Forelimb muscle (tissue), 1 donor: Measurements from ENCODE around the gene IL6R. TPM values are rescaled to one million over a fixed set of nuclear protein-coding genes. Genes with fewer than 3 reads are reported as not detected.
A peak's percentile ranks its signal among the peaks of the same experiment; 100 is the strongest.

Experiments
- DNase-seq: peaks from one replicate; pipeline ENCODE4 v3.0.0-alpha.2; 2013; ENCODE audit warnings: low read depth
- polyA plus RNA-seq: library from polyadenylated mRNA; unstranded; fragments of 120-200 nt; gene quantifications from one replicate; pipeline ENCODE4 v1.2.1, GENCODE V29; 2013; ENCODE audit not compliant: insufficient read length

Gene IL6R
- polyA plus RNA-seq, 1 donor = 7.1 TPM

GRCh38 chr1:154453161-154453560 lies 48.0 kb downstream of the IL6R start:
- DNase-seq = no peak

DNA sequence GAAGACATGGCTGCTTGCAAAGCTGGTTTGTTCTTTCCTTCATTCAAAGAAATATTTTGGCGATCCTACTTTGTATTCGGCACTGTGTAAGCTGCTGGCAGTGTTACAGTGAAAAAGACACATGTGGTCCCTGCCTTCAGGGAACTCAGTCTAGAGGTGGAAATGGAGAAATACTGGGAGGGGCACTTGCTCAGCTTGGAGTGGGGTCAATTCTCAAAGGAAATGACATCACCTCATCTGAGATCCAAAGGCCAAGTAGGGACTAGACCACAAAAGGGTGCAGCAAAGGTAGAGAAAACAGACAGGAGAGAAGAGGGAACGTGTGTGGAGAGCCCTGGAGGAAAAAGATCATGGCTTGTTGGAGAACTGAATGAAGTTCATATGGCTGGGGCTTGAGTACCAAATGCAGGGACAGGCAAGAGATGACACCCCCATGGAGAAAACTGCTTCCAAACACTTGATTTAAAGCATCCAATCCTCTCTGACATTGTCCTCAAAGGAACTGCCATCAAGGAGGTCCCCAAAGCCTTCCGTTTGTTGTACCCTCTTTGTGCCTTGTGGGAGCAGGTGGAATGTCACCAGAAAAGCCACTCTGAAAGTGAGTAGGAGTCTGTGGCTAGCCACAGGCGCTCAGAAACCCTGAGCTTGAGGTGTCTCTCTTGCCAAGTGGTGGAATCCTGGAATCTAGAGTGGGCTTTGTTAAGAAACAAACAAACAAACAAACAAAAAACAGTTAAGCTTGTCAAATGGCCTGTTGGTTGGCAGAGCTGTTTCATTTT lies 48.6 kb downstream of the IL6R start:
- peak; percentile 28 for DNase-seq

GRCh38 chr1:154454386-154455120 lies 49.4 kb downstream of the IL6R start:
- no peak for DNase-seq

DNA sequence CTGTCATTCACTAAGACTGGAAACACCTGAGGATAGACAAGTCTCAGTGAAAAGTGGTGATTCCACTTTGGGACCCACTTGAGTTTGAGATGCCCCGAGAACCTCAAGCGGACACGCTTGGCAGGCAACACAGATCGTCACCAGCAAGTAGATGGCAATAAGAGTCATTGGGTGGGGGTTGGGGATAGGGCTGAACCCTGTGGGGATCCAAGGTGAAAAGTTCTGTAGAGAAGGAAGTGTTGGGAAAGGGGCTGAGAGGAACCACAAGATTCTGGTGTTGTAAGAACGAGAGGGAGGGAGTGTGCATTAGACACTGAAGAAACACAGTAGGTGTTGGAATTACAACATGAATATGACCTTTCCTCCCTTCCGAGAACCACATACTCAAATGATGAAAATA lies 51.5 kb downstream of the IL6R start:
- DNase-seq = no peak

DNA sequence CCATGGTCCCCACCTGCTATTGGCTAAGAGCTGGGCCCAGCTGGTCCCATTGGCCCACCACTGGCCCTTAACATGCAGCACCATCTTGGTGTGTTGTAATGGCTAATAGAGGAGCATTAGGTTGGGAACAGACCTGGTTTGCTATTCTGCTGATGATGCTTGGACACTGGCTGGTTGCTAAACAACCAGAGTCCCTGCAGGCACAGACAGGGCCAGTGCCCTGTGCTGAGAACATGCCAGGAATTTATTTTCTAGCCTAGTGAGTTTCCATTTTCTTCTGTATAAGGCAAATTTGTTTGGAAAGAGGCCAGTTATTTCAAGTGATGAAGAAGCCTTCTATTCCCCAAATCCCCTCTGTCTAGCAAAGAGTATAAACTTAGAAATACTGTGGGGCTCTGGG lies 53.9 kb downstream of the IL6R start:
- DNase-seq = no peak

- no peak for DNase-seq
Observed at GRCh38 chr1:154460695-154461260, 55.6 kb downstream of the IL6R start.

GRCh38 chr1:154463512-154463990 lies 58.4 kb downstream of the IL6R start:
- no peak for DNase-seq

DNA sequence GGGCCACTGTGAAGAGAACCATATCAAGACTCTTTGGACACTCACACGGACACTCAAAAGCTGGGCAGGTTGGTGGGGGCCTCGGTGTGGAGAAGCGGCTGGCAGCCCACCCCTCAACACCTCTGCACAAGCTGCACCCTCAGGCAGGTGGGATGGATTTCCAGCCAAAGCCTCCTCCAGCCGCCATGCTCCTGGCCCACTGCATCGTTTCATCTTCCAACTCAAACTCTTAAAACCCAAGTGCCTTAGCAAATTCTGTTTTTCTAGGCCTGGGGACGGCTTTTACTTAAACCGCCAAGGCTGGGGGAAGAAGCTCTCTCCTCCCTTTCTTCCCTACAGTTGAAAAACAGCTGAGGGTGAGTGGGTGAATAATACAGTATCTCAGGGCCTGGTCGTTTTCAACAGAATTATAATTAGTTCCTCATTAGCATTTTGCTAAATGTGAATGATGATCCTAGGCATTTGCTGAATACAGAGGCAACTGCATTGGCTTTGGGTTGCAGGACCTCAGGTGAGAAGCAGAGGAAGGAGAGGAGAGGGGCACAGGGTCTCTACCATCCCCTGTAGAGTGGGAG lies 60.6 kb downstream of the IL6R start:
- no peak for DNase-seq

GRCh38 chr1:154466206-154466605 lies 61.1 kb downstream of the IL6R start:
- DNase-seq = no peak

DNA sequence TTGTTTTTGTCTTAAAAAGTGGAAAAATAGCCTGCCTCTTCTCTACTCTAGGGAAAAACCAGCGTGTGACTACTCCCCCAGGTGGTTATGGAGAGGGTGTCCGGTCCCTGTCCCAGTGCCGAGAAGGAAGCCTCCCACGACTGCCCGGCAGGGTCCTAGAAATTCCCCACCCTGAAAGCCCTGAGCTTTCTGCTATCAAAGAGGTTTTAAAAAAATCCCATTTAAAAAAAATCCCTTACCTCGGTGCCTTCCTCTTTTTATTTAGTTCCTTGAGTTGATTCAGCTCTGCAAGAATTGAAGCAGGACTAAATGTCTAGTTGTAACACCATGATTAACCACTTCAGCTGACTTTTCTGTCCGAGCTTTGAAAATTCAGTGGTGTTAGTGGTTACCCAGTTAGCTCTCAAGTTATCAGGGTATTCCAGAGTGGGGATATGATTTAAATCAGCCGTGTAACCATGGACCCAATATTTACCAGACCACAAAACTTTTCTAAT lies 61.8 kb downstream of the IL6R start:
- no peak for DNase-seq

GRCh38 chr1:154467434-154468102 lies 62.4 kb downstream of the IL6R start:
- DNase-seq = no peak

GRCh38 chr1:154468535-154469250 lies 63.5 kb downstream of the IL6R start:
- DNase-seq = no peak

DNA sequence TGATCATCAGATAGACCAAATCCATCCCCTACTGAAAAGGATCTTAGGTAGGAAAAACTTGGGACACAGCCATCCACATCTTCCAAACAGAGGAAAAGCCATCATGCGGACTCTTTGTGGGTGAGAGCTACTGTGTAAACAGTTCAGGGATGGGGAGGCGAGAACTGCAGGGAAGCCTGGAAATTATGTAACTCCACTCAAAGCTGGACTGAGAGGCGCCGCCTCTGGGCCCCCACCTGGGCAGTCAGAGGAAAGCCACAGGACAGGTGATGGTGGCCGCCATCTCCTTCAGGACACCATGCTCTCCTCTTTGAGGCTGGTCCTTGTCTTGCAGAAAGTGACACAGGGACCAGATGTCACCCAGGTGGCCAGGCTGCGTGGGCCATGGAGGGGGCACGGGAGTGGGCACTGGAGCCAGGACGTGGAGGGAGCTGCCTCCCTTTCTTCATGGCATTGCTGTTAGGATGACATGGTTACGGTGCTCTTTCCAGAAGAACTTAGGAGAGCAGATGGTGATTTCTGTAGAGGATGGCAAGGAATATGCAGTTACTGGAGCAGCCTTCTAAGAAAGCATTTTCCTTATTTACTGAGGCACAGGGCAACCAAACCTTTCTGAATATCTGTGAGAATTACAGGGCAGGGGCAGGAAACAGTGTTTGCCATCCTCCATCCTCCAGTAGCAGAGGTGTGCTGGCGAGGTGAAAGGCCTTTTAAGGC lies 64.9 kb downstream of the IL6R start:
- DNase-seq = no peak

- DNase-seq = no peak
Observed at GRCh38 chr1:154471304-154471703, 66.2 kb downstream of the IL6R start.

GRCh38 chr1:154474802-154475201 lies 69.7 kb downstream of the IL6R start:
- no peak for DNase-seq

GRCh38 chr1:154476791-154477190 lies 71.6 kb downstream of the IL6R start:
- no peak for DNase-seq

DNA sequence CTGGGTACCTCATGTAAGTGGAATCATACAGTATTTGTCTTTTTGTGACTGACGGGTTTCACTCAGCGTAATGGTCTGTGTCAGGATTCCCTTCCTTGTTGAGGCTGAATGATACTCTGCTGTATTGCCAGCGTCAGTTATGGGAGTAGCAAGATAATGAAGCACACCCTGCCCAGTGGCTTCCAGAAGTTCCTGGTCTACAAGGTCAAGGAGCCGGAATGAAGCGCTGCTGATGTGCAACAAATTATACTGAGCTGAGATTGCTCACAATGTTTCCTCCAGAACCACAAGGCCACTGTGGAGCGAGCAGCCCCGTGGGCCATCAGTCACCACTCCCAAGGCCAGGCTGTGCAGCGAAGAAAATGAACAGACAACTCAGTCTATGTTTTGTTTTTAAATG lies 72.9 kb downstream of the IL6R start:
- DNase-seq = no peak

GRCh38 chr1:154478639-154479038 lies 73.5 kb downstream of the IL6R start:
- no peak for DNase-seq

- DNase-seq = peak; percentile 71
Observed at GRCh38 chr1:154479764-154480421, 74.8 kb downstream of the IL6R start.

DNA sequence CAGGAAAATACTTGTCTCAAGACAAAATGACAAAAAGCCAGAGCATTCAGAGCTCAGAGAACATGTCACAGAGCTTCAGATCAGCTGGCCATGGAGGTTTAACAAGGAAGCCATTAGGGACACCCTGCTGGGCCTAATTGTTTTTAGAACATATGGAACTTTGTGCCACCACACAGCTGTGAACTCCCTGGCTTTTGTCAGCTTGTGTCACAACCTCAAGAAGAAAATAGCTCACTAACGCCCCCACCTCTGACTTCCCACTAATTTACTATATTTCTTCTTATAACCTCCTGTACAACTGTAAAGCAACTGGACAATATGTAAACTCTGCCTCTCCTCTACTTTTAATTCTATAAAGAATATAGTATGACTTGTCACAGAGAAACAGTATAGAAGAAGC lies 75.9 kb downstream of the IL6R start:
- DNase-seq = no peak
